HG03108 (cell line): Measurements from ENCODE around the gene BNIP5.
A peak's percentile ranks its signal among the peaks of the same experiment; 100 is the strongest.
"Not testable (repeated sequence)": the region's sequence is repeated elsewhere in the genome, so short reads cannot be mapped to it uniquely, and the experiment has no call there.

ENCODE experiments used
- ATAC-seq: cut with Tn5 transposase; IDR thresholded peaks from one replicate; pipeline ENCODE4 v1.9.1; 2021; ENCODE audit warnings: moderate library complexity; ENCODE audit not compliant: unreplicated experiment

Gene BNIP5

GRCh38 chr6:36367743-36368142, 31.1 kb upstream of the BNIP5 start:
- no peak for ATAC-seq

GRCh38 chr6:36364669-36365479, 28.2 kb upstream of the BNIP5 start:
- ATAC-seq: peak; percentile 62

GRCh38 chr6:36364061-36364635, 27.5 kb upstream of the BNIP5 start:
- not testable (repeated sequence) for ATAC-seq

- not testable (repeated sequence) for ATAC-seq
Measured at GRCh38 chr6:36363371-36363752, 26.7 kb upstream of the BNIP5 start.

GRCh38 chr6:36362551-36363370, 26.1 kb upstream of the BNIP5 start:
- ATAC-seq: no peak

GRCh38 chr6:36361071-36361470, 24.4 kb upstream of the BNIP5 start:
- ATAC-seq: no peak

GRCh38 chr6:36360241-36361054, 23.8 kb upstream of the BNIP5 start:
- ATAC-seq: no peak

- ATAC-seq: peak; percentile 37
Measured at GRCh38 chr6:36358226-36358915, 21.7 kb upstream of the BNIP5 start.

GRCh38 chr6:36357872-36358225, 21.2 kb upstream of the BNIP5 start:
- peak; percentile 42 for ATAC-seq

GRCh38 chr6:36355819-36356218, 19.1 kb upstream of the BNIP5 start:
- no peak for ATAC-seq

- no peak for ATAC-seq
Measured at GRCh38 chr6:36353411-36353915, 16.8 kb upstream of the BNIP5 start.

- no peak for ATAC-seq
Measured at GRCh38 chr6:36352477-36353157, 15.9 kb upstream of the BNIP5 start.

- ATAC-seq: no peak
Measured at GRCh38 chr6:36350681-36351571, 14.2 kb upstream of the BNIP5 start.

GRCh38 chr6:36350082-36350481, 13.4 kb upstream of the BNIP5 start:
- no peak for ATAC-seq

- no peak for ATAC-seq
Measured at GRCh38 chr6:36349240-36349639, 12.6 kb upstream of the BNIP5 start.

GRCh38 chr6:36347621-36348020, 10.9 kb upstream of the BNIP5 start:
- no peak for ATAC-seq

GRCh38 chr6:36346486-36347273, 10.0 kb upstream of the BNIP5 start:
- no peak for ATAC-seq
